IPS-20b (cell line): ENCODE measurements around the gene TGFB1.

Experiments used
- H3K27ac ChIP-seq: one replicate; pipeline ENCODE4 v1.5.1; 2013; ENCODE audit warnings: low read length
- H3K27me3 ChIP-seq: 2 replicates; pipeline ENCODE4 v1.6.1; 2013; ENCODE audit warnings: mild to moderate bottlenecking, low read length, inconsistent platforms; ENCODE audit not compliant: insufficient read depth
- H3K36me3 ChIP-seq: 2 replicates; pipeline ENCODE4 v1.6.1; 2013; ENCODE audit warnings: low read depth, mild to moderate bottlenecking, inconsistent platforms, low read length, moderate library complexity; ENCODE audit not compliant: insufficient read depth
- H3K4me1 ChIP-seq: 2 replicates; pipeline ENCODE4 v1.6.1; 2013; ENCODE audit warnings: mild to moderate bottlenecking, control low read depth, inconsistent platforms, low read length, moderate library complexity; ENCODE audit not compliant: insufficient read depth
- H3K4me3 ChIP-seq: 2 replicates; pipeline ENCODE4 v1.5.1; 2013; ENCODE audit warnings: mild to moderate bottlenecking, low read length, inconsistent platforms
- H3K9ac ChIP-seq: 2 replicates; pipeline ENCODE4 v1.6.1; 2013; ENCODE audit warnings: low read depth, mild to moderate bottlenecking, inconsistent platforms, low read length, moderate library complexity
- H3K9me3 ChIP-seq: 2 replicates; pipeline ENCODE4 v1.6.1; 2013; ENCODE audit warnings: mild to moderate bottlenecking, low read depth, low read length, inconsistent platforms; ENCODE audit not compliant: insufficient read depth

Gene TGFB1

GRCh38 chr19:41305927-41306793, 47.6 kb downstream of the TGFB1 start:
- Histone ChIP-seq H3K9ac (no peak overlapping the region), H3K27ac (no peak overlapping the region), H3K36me3 (peaks cover 70% of the 10 kb centered on the region), H3K27me3 (no peaks in the 10 kb centered on the region), H3K9me3 (no peaks in the 10 kb centered on the region), H3K4me1 (peaks cover 11% of the 10 kb centered on the region), H3K4me3 (no peak overlapping the region)

- no peaks in the 10 kb centered on the region for H3K27me3 ChIP-seq
- no peaks in the 10 kb centered on the region for H3K9me3 ChIP-seq
- no peak overlapping the region for H3K4me3 ChIP-seq
- peaks cover 82% of the 10 kb centered on the region for H3K36me3 ChIP-seq
- no peak overlapping the region for H3K27ac ChIP-seq
- no peak overlapping the region for H3K9ac ChIP-seq
- H3K4me1 ChIP-seq, result peaks cover 8% of the 10 kb centered on the region; the same call in 1 of the 2 replicates
Measured at GRCh38 chr19:41304706-41305483, 48.8 kb downstream of the TGFB1 start.

- peaks cover 92% of the 10 kb centered on the region for H3K36me3 ChIP-seq
- H3K4me1 ChIP-seq, result peaks cover 3% of the 10 kb centered on the region; the same call in 1 of the 2 replicates
Measured at GRCh38 chr19:41303954-41304353, 49.8 kb downstream of the TGFB1 start.

GRCh38 chr19:41302624-41303351, 50.9 kb downstream of the TGFB1 start:
- Histone ChIP-seq H3K9me3 (no peaks in the 10 kb centered on the region), H3K4me1 (no peaks in the 10 kb centered on the region), H3K27ac (no peak overlapping the region), H3K36me3 (peaks cover 100% of the 10 kb centered on the region), H3K9ac (no peak overlapping the region), H3K27me3 (no peaks in the 10 kb centered on the region), H3K4me3 (no peak overlapping the region)

More at GRCh38 chr19:41303954-41304353, 49.8 kb downstream of the TGFB1 start:
- Histone ChIP-seq H3K27ac (no peak overlapping the region), H3K9me3 (no peaks in the 10 kb centered on the region), H3K4me3 (no peak overlapping the region), H3K27me3 (no peaks in the 10 kb centered on the region), H3K9ac (no peak overlapping the region)

GRCh38 chr19:41300555-41300954, 53.2 kb downstream of the TGFB1 start:
- Histone ChIP-seq H3K27me3 (no peaks in the 10 kb centered on the region), H3K36me3 (peaks cover 100% of the 10 kb centered on the region), H3K9me3 (no peaks in the 10 kb centered on the region), H3K4me1 (no peaks in the 10 kb centered on the region), H3K27ac (no peak overlapping the region), H3K4me3 (no peak overlapping the region), H3K9ac (no peak overlapping the region)

GRCh38 chr19:41299755-41300089, 54.0 kb downstream of the TGFB1 start:
- Histone ChIP-seq H3K4me1 (no peaks in the 10 kb centered on the region), H3K9ac (no peak overlapping the region), H3K9me3 (no peaks in the 10 kb centered on the region), H3K27me3 (no peaks in the 10 kb centered on the region), H3K4me3 (no peak overlapping the region), H3K36me3 (peaks cover 100% of the 10 kb centered on the region), H3K27ac (no peak overlapping the region)

- H3K4me1 ChIP-seq, result no peaks in the 10 kb centered on the region
- no peak overlapping the region for H3K27ac ChIP-seq
- no peak overlapping the region for H3K9ac ChIP-seq
- H3K36me3 ChIP-seq, result peaks cover 100% of the 10 kb centered on the region
- H3K4me3 ChIP-seq, result no peak overlapping the region
- H3K9me3 ChIP-seq, result no peaks in the 10 kb centered on the region
- no peaks in the 10 kb centered on the region for H3K27me3 ChIP-seq
Measured at GRCh38 chr19:41299046-41299754, 54.5 kb downstream of the TGFB1 start.

GRCh38 chr19:41298348-41298964, 55.3 kb downstream of the TGFB1 start:
- Histone ChIP-seq H3K27ac (no peak overlapping the region), H3K4me1 (no peaks in the 10 kb centered on the region), H3K9ac (no peak overlapping the region), H3K36me3 (peaks cover 100% of the 10 kb centered on the region), H3K27me3 (no peaks in the 10 kb centered on the region), H3K9me3 (no peaks in the 10 kb centered on the region), H3K4me3 (no peak overlapping the region)

GRCh38 chr19:41297628-41298347, 55.9 kb downstream of the TGFB1 start:
- Histone ChIP-seq H3K36me3 (peaks cover 100% of the 10 kb centered on the region), H3K27ac (no peak overlapping the region), H3K27me3 (no peaks in the 10 kb centered on the region), H3K9me3 (no peaks in the 10 kb centered on the region), H3K4me3 (no peak overlapping the region), H3K9ac (no peak overlapping the region), H3K4me1 (no peaks in the 10 kb centered on the region)

- H3K36me3 ChIP-seq, result peaks cover 100% of the 10 kb centered on the region
- no peaks in the 10 kb centered on the region for H3K4me1 ChIP-seq
- no peak overlapping the region for H3K4me3 ChIP-seq
- no peak overlapping the region for H3K27ac ChIP-seq
- H3K9ac ChIP-seq, result no peak overlapping the region
- H3K27me3 ChIP-seq, result no peaks in the 10 kb centered on the region
- H3K9me3 ChIP-seq, result no peaks in the 10 kb centered on the region
Measured at GRCh38 chr19:41296433-41296871, 57.3 kb downstream of the TGFB1 start.
